ENCODE data around the gene ZNF624. TPM values are rescaled to one million over a fixed set of nuclear protein-coding genes. Genes with fewer than 3 reads are reported as not detected.

The ZNF624 gene
- total RNA-seq, 1 donor from 2014 or later: 8.4 TPM

DNA sequence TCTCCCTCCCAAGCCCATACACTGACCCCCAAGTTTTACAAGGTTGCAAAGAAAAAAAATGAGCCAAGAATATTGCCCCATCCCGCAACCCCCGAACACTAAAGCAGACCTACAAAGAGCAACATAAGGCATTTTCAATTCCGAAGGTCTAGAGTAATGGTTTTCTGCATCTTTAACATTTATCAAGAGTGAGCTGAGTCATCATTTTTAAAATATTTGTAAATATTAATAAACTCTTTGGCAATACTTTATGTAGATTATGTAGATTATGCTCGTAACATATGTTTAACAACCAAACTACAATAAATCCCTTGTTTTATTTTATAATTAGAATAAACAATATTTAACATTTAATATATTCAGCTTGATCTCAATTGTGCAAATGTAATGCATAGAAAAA, 1.4 kb downstream of the ZNF624 start:
- Mint-ChIP-seq H3K27ac (peak overlapping the region; percentile 10), H3K4me3 (peak overlapping the region; percentile 85)
- peak overlapping the region; percentile 60 for H3K4me3 ChIP-seq

DNA sequence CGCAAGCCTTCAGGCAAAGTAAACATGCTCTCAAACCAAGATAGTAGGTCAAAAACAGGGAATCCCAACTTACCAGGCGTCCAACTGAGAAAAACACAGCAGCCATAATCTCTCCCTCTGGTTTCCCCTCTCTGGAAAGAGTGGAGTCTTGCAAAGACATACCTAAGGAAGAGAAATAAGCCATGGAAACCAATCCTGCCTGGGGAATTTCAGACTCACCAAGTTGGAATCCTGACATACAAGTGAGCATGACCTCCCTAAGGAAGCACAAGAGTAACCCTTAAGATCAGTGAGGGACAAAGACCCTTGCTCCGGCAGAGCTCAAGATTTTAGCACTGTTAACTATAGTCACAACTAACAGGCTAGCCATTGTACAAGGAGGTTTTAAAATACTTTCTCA, 4.1 kb downstream of the ZNF624 start:
- H2AFZ ChIP-seq (replicated peaks): no peak overlapping the region
- TF ChIP-seq EZH2 (IDR thresholded peaks at IDR 0.05): no peak
- TF ChIP-seq, protein P1, sequence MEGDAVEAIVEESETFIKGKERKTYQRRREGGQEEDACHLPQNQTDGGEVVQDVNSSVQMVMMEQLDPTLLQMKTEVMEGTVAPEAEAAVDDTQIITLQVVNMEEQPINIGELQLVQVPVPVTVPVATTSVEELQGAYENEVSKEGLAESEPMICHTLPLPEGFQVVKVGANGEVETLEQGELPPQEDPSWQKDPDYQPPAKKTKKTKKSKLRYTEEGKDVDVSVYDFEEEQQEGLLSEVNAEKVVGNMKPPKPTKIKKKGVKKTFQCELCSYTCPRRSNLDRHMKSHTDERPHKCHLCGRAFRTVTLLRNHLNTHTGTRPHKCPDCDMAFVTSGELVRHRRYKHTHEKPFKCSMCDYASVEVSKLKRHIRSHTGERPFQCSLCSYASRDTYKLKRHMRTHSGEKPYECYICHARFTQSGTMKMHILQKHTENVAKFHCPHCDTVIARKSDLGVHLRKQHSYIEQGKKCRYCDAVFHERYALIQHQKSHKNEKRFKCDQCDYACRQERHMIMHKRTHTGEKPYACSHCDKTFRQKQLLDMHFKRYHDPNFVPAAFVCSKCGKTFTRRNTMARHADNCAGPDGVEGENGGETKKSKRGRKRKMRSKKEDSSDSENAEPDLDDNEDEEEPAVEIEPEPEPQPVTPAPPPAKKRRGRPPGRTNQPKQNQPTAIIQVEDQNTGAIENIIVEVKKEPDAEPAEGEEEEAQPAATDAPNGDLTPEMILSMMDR (IDR thresholded peaks at IDR 0.05): no peak
- no peak for TF ChIP-seq EZH2phosphoT487 (IDR thresholded peaks at IDR 0.05)
- no peak overlapping the region for H3K4me3 ChIP-seq
- H3K36me3 ChIP-seq: no peaks in the 10 kb centered on the region
- no peak overlapping the region for H3K9ac ChIP-seq
- Mint-ChIP-seq H3K36me3 (peaks cover 49% of the 10 kb centered on the region), H3K9me3 (peaks cover 9% of the 10 kb centered on the region), H3K4me1 (peaks cover 13% of the 10 kb centered on the region), H3K4me3 (no peak overlapping the region), H3K27ac (no peak overlapping the region), H3K27me3 (ENCODE audit: insufficient read depth, low read depth) (no peaks in the 10 kb centered on the region)
- no peak overlapping the region for H3K4me2 ChIP-seq
- no peaks in the 10 kb centered on the region for H4K20me1 ChIP-seq (ENCODE audit: low read depth)
- H3K4me1 ChIP-seq: peaks cover 10% of the 10 kb centered on the region
- H3K27me3 ChIP-seq: no peaks in the 10 kb centered on the region
- H3K79me2 ChIP-seq (ENCODE audit: low read depth): no peaks in the 10 kb centered on the region
- DNase-seq (ENCODE audit: low spot score): no peak
- H3K27ac ChIP-seq: no peak overlapping the region
- H3F3A ChIP-seq (ENCODE audit: low read depth): peaks cover 11% of the 10 kb centered on the region
- H3K9me3 ChIP-seq (ENCODE audit: low read depth): no peaks in the 10 kb centered on the region

More for the DNA sequence above, 1.4 kb downstream of the ZNF624 start:
- no peaks in the 10 kb centered on the region for H3K9me3 ChIP-seq (ENCODE audit: low read depth)
- TF ChIP-seq EZH2phosphoT487 (IDR thresholded peaks at IDR 0.05) (no peak), EZH2 (IDR thresholded peaks at IDR 0.05) (no peak)
- TF ChIP-seq, protein P1 (IDR thresholded peaks at IDR 0.05): no peak
- no peaks in the 10 kb centered on the region for H3K36me3 ChIP-seq
- Mint-ChIP-seq H3K36me3 (peaks cover 32% of the 10 kb centered on the region), H3K27me3 (ENCODE audit: insufficient read depth, low read depth) (no peaks in the 10 kb centered on the region), H3K9me3 (peaks cover 3% of the 10 kb centered on the region), H3K4me1 (peaks cover 13% of the 10 kb centered on the region)
- H4K20me1 ChIP-seq (ENCODE audit: low read depth): no peaks in the 10 kb centered on the region
- peak overlapping the region; percentile 73 for H3K4me2 ChIP-seq
- H3K27ac ChIP-seq: no peak overlapping the region
- H3K79me2 ChIP-seq (ENCODE audit: low read depth): no peaks in the 10 kb centered on the region
- peaks cover 10% of the 10 kb centered on the region for H3K4me1 ChIP-seq
- no peak overlapping the region for H3K9ac ChIP-seq
- H2AFZ ChIP-seq (replicated peaks): no peak overlapping the region
- H3F3A ChIP-seq (ENCODE audit: low read depth): peaks cover 11% of the 10 kb centered on the region
- DNase-seq (ENCODE audit: low spot score): no peak
- H3K27me3 ChIP-seq: no peaks in the 10 kb centered on the region

GRCh38 chr17:16639438-16639837, 14.2 kb downstream of the ZNF624 start:
- H3K9me3 Mint-ChIP-seq: peaks cover 63% of the 10 kb centered on the region
- no peaks in the 10 kb centered on the region for H3F3A ChIP-seq (ENCODE audit: low read depth)
- H3K27me3 ChIP-seq: no peaks in the 10 kb centered on the region
- H3K79me2 ChIP-seq (ENCODE audit: low read depth): no peaks in the 10 kb centered on the region
- H4K20me1 ChIP-seq (ENCODE audit: low read depth): no peaks in the 10 kb centered on the region
- H3K4me1 Mint-ChIP-seq: no peaks in the 10 kb centered on the region
- no peaks in the 10 kb centered on the region for H3K27me3 Mint-ChIP-seq (ENCODE audit: insufficient read depth, low read depth)
- H3K27ac ChIP-seq: no peak overlapping the region
- H3K4me3 ChIP-seq: no peak overlapping the region
- no peak overlapping the region for H3K9ac ChIP-seq
- H3K4me1 ChIP-seq: no peaks in the 10 kb centered on the region
- no peak overlapping the region for H2AFZ ChIP-seq (replicated peaks)
- H3K27ac Mint-ChIP-seq: no peak overlapping the region
- peaks cover 68% of the 10 kb centered on the region for H3K36me3 Mint-ChIP-seq
- no peak for DNase-seq (ENCODE audit: low spot score)
- H3K4me3 Mint-ChIP-seq: no peak overlapping the region
- no peak overlapping the region for H3K4me2 ChIP-seq
- no peaks in the 10 kb centered on the region for H3K36me3 ChIP-seq
- TF ChIP-seq EZH2phosphoT487 (IDR thresholded peaks at IDR 0.05) (no peak), EZH2 (IDR thresholded peaks at IDR 0.05) (no peak)
- TF ChIP-seq, protein P1 (IDR thresholded peaks at IDR 0.05): no peak
- no peaks in the 10 kb centered on the region for H3K9me3 ChIP-seq (ENCODE audit: low read depth)

Data from neural progenitor cell (in vitro differentiated cells).